HepG2 (cell line): ENCODE data around the gene RASL12. TPM values are rescaled to one million over a fixed set of nuclear protein-coding genes. Genes with fewer than 3 reads are reported as not detected.

Experiments
- CC2D1A ChIP-seq: sonication (generic); formaldehyde crosslinking; IDR thresholded peaks from 2 replicates; pipeline ENCODE4 v1.8.1; 2023; ENCODE audit warnings: mild to moderate bottlenecking, missing genetic modification reagents
- DR1 ChIP-seq: sonication (generic); formaldehyde crosslinking; IDR thresholded peaks from 2 replicates; pipeline ENCODE4 v1.8.0; 2021; ENCODE audit warnings: mild to moderate bottlenecking, missing genetic modification reagents, inconsistent platforms
- ELK4 ChIP-seq: sonication (generic); formaldehyde crosslinking; IDR thresholded peaks from 2 replicates; pipeline ENCODE4 v1.9.0; 2021; ENCODE audit warnings: missing genetic modification reagents, borderline replicate concordance
- FOXK2 ChIP-seq: fragments of 450-650 bp; IDR thresholded peaks from 2 replicates; pipeline ENCODE4 v1.6.1; 2016
- FOXP1 ChIP-seq, 2 experiments: fragments of 450-650 bp in 1 of 2; IDR thresholded peaks; 2 replicates each; pipeline ENCODE4 v1.6.1; 2017 to 2018; ENCODE audit warnings: antibody characterized with exemption in 1 of 2
- GATA4 ChIP-seq: sonication (generic); IDR thresholded peaks from 2 replicates; pipeline ENCODE4 v1.6.1; 2016; ENCODE audit warnings: antibody characterized with exemption, low read depth, borderline replicate concordance
- GTF2F1 ChIP-seq: fragments of 150-350 bp; IDR thresholded peaks from 2 replicates; pipeline ENCODE4 v1.6.1; 2014; ENCODE audit warnings: low read length
- GTF3A ChIP-seq: sonication (generic); formaldehyde crosslinking; conservative IDR thresholded peaks from 2 replicates; pipeline ENCODE4 v1.4.0; 2020; ENCODE audit warnings: mild to moderate bottlenecking, missing genetic modification reagents
- HCFC1 ChIP-seq: fragments of 150-350 bp; IDR thresholded peaks from 2 replicates; pipeline ENCODE4 v1.6.1; 2014; ENCODE audit warnings: low read depth, low read length
- HOXA5 ChIP-seq: sonication (generic); formaldehyde crosslinking; IDR thresholded peaks from 2 replicates; pipeline ENCODE4 v1.4.0; 2020; ENCODE audit warnings: missing genetic modification reagents
- KLF15 ChIP-seq: sonication (generic); formaldehyde crosslinking; IDR thresholded peaks from 2 replicates; pipeline ENCODE4 v1.8.1; 2023; ENCODE audit warnings: borderline replicate concordance, mild to moderate bottlenecking, inconsistent platforms, missing genetic modification reagents, mixed read lengths
- MIXL1 ChIP-seq: IDR thresholded peaks from 2 replicates; pipeline ENCODE4 v1.6.1; 2016
- MXD3 ChIP-seq: IDR thresholded peaks from 2 replicates; pipeline ENCODE4 v1.6.1; 2016; ENCODE audit warnings: mild to moderate bottlenecking, missing biosample characterization, missing genetic modification reagents
- NONO ChIP-seq, 2 experiments: fragments of 450-650 bp in 1 of 2; sonication (generic) in 1 of 2; formaldehyde crosslinking in 1 of 2; IDR thresholded peaks in 1 of 2; conservative IDR thresholded peaks in 1 of 2; 2 replicates each; pipeline versions ENCODE4 v1.6.1 to v1.8.0; 2017 to 2022; ENCODE audit warnings: mild to moderate bottlenecking in 1 of 2, missing genetic modification reagents in 1 of 2, moderate library complexity in 1 of 2
- PRPF4 ChIP-seq: fragments of 200-400 bp; formaldehyde crosslinking; IDR thresholded peaks from 2 replicates; pipeline ENCODE4 v1.6.1; 2016; ENCODE audit warnings: low read length, low read depth; ENCODE audit not compliant: poor library complexity, severe bottlenecking
- SMYD3 ChIP-seq: sonication (generic); formaldehyde crosslinking; IDR thresholded peaks from 2 replicates; pipeline ENCODE4 v1.8.1; 2023; ENCODE audit warnings: mild to moderate bottlenecking, missing genetic modification reagents
- SUZ12 ChIP-seq: fragments of 150-350 bp; IDR thresholded peaks from 2 replicates; pipeline ENCODE4 v1.6.1; 2014; ENCODE audit warnings: low read depth, low read length
- TMF1 ChIP-seq: sonication (generic); formaldehyde crosslinking; IDR thresholded peaks from 2 replicates; pipeline ENCODE4 v1.8.1; 2022; ENCODE audit warnings: low read depth, missing genetic modification reagents
- U2AF2 ChIP-seq: fragments of 200-400 bp; formaldehyde crosslinking; IDR thresholded peaks from 2 replicates; pipeline ENCODE4 v1.6.1; 2017; ENCODE audit warnings: low read depth, mild to moderate bottlenecking, low read length
- ZBTB34 ChIP-seq: sonication (generic); formaldehyde crosslinking; IDR thresholded peaks from 2 replicates; pipeline ENCODE4 v1.8.0; 2022; ENCODE audit warnings: mild to moderate bottlenecking, missing genetic modification reagents
- ZFY ChIP-seq: sonication (generic); formaldehyde crosslinking; IDR thresholded peaks from 2 replicates; pipeline ENCODE4 v1.4.0; 2020; ENCODE audit warnings: missing genetic modification reagents
- ZNF20 ChIP-seq: sonication (generic); formaldehyde crosslinking; IDR thresholded peaks from 2 replicates; pipeline ENCODE4 v1.4.0; 2020; ENCODE audit warnings: mild to moderate bottlenecking, moderate library complexity, missing genetic modification reagents
- ZNF264 ChIP-seq: sonication (generic); formaldehyde crosslinking; IDR thresholded peaks from 2 replicates; pipeline ENCODE4 v1.4.0; 2020; ENCODE audit warnings: missing genetic modification reagents
- ZNF660 ChIP-seq: sonication (generic); formaldehyde crosslinking; IDR thresholded peaks from 2 replicates; pipeline ENCODE4 v1.5.1; 2020; ENCODE audit warnings: mild to moderate bottlenecking, low read depth, missing genetic modification reagents, borderline replicate concordance
- ZNF766 ChIP-seq: sonication (generic); formaldehyde crosslinking; IDR thresholded peaks from 2 replicates; pipeline ENCODE4 v1.5.0; 2020; ENCODE audit warnings: missing genetic modification reagents, borderline replicate concordance
- ZNF770 ChIP-seq: sonication (generic); formaldehyde crosslinking; IDR thresholded peaks from 2 replicates; pipeline ENCODE4 v1.5.0; 2020; ENCODE audit warnings: mild to moderate bottlenecking, missing genetic modification reagents
- ZNF850 ChIP-seq: sonication (generic); formaldehyde crosslinking; conservative IDR thresholded peaks from 2 replicates; pipeline ENCODE4 v1.9.0; 2021; ENCODE audit warnings: mild to moderate bottlenecking, missing genetic modification reagents
- polyA plus RNA-seq, 8 experiments: library from polyadenylated mRNA; depleted of rRNA in 3 of 8; stranded (reverse) in 7 of 8; unstranded in 1 of 8; fragments of >200 nt; fragmentation: Illumina TruSeq in 4 of 8; extraction: Trizol in 4 of 8; gene quantifications; 2 replicates each; pipeline versions ENCODE4 v1.2.1 to v1.2.3, GENCODE V29; 2011 to 2016; ENCODE audit warnings: low read depth in 4 of 8, missing spikeins in 1 of 8, mixed read lengths in 1 of 8; ENCODE audit not compliant: insufficient read depth in 1 of 8
- total RNA-seq, 5 experiments: library from RNA; depleted of rRNA; stranded (reverse); fragments of >200 nt; fragmentation: Illumina TruSeq; extraction: Trizol; gene quantifications; 2 replicates each; pipeline ENCODE4 v1.2.3, GENCODE V29; 2016; ENCODE audit warnings: low read depth in 1 of 5

RASL12 gene
- total and polyA plus RNA-seq, 2 of the 13 experiments (the other 11 are each of a cell fraction or from before 2014, with no cell fraction given): 0.16 to 0.55 TPM

GRCh38 chr15:65028921-65029735 lies 38.7 kb downstream of the RASL12 start, which contains the start of gene MTFMT (continued):
- TF ChIP-seq NONO (IDR thresholded peaks at IDR 0.05) (no peak), NONO (CRISPR knock-in tag; conservative IDR thresholded peaks at IDR 0.05) (peak; percentile 73), GATA4 (peak; percentile 46; the same call in 1 of the 2 replicates), CC2D1A (CRISPR knock-in tag) (no peak), ZNF766 (peak; percentile 60; the same call in 1 of the 2 replicates), FOXP1 (IDR thresholded peaks at IDR 0.05) (no peak), FOXP1 (CRISPR knock-in tag; IDR thresholded peaks at IDR 0.05) (no peak), ELK4 (CRISPR knock-in tag) (peak; percentile 74; the same call in 1 of the 2 replicates), HCFC1 (no peak), PRPF4 (no peak), ZNF660 (CRISPR knock-in tag) (no peak), SUZ12 (no peak), U2AF2 (no peak), GTF3A (CRISPR knock-in tag) (no peak), TMF1 (CRISPR knock-in tag) (no peak), ZNF20 (CRISPR knock-in tag) (no peak), GTF2F1 (no peak), ZNF770 (peak; percentile 41), HOXA5 (CRISPR knock-in tag) (peak; percentile 70; the same call in 1 of the 2 replicates), DR1 (CRISPR knock-in tag) (peak; percentile 44; the same call in 1 of the 2 replicates), MIXL1 (no peak), ZNF264 (CRISPR knock-in tag) (no peak), SMYD3 (no peak), ZBTB34 (CRISPR knock-in tag) (peak; percentile 58; the same call in 1 of the 2 replicates), FOXK2 (no peak), MXD3 (CRISPR knock-in tag) (peak; percentile 87), ZNF850 (CRISPR knock-in tag) (no peak), ZFY (CRISPR knock-in tag) (peak; percentile 94), KLF15 (CRISPR knock-in tag) (no peak)
